ENCODE measurements around the gene RAB26. TPM values are rescaled to one million over a fixed set of nuclear protein-coding genes. Genes with fewer than 3 reads are reported as not detected.

RAB26 gene
- total and polyA plus RNA-seq, 2 donors from 2014 or later = 1.5 to 3.0 TPM

GRCh38 chr16:2178321-2179106 is 30.1 kb downstream of the RAB26 start:
- no peaks in the 10 kb centered on the region for H3K4me1 ChIP-seq (ENCODE audit: control insufficient read depth in 2 of 3, insufficient read depth in 2 of 3, low read depth in 1 of 3, low read length in 3 of 3)
- no peak overlapping the region for H3K9ac ChIP-seq (ENCODE audit: low read length in 3 of 3)
- peaks cover 0 to 14% (median 12%) of the 10 kb centered on the region in 3 donors for H3K36me3 ChIP-seq (ENCODE audit: control insufficient read depth in 2 of 3, insufficient read depth in 3 of 3, low read length in 3 of 3)
- no peak for TF ChIP-seq CTCF (IDR thresholded peaks at IDR 0.05; ENCODE audit: borderline replicate concordance, extremely low read depth, insufficient read depth)
- FAIRE-seq (no peak), DNase-seq (peak in 3 of 5 donors; percentile 56 to 75 (median 73))
- no peak overlapping the region for H3K27ac ChIP-seq (ENCODE audit: low read depth in 2 of 2, low read length in 2 of 2)
- intact Hi-C loops (cut with DNase I) = no loop called here
- no peaks in the 10 kb centered on the region for H3K27me3 ChIP-seq (ENCODE audit: control insufficient read depth, insufficient read depth, low read length)
- H3K4me3 ChIP-seq (ENCODE audit: low read length in 3 of 3) = no peak overlapping the region
- H3K9me3 ChIP-seq (ENCODE audit: control insufficient read depth in 2 of 3, insufficient read depth in 1 of 3, low read length in 3 of 3) = no peaks in the 10 kb centered on the region

DNA sequence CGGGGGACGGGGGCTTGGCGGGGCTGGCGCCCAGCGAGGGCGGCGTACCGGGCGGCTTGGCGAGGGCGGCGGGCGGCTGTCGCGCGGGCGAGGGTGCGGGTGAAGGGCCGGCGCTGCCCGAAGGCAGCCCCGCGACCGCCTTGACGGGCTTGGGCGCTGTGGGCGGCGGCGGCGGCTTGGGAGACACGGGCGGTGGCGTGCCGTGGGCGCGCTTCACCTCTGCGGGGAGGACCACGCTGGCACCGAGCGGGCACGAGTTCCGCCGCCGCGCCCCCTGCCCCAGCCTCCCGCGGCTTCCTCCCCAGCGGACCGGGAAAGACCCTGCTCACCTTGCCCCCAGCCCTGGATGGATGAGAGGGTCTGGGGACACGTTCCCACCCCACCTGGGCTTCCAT is 30.7 kb downstream of the RAB26 start:
- no peaks in the 10 kb centered on the region for H3K9me3 ChIP-seq (ENCODE audit: control insufficient read depth in 2 of 3, insufficient read depth in 1 of 3, low read length in 3 of 3)
- no peak overlapping the region for H3K27ac ChIP-seq (ENCODE audit: low read depth in 2 of 2, low read length in 2 of 2)
- intact Hi-C loops (cut with DNase I) = no loop called here
- no peaks in the 10 kb centered on the region for H3K27me3 ChIP-seq (ENCODE audit: control insufficient read depth, insufficient read depth, low read length)
- H3K36me3 ChIP-seq (ENCODE audit: control insufficient read depth in 2 of 3, insufficient read depth in 3 of 3, low read length in 3 of 3) = peaks cover 0 to 10% (median 9%) of the 10 kb centered on the region in 3 donors
- no peak for DNase-seq
- no peak overlapping the region for H3K9ac ChIP-seq (ENCODE audit: low read length in 3 of 3)
- no peak overlapping the region for H3K4me3 ChIP-seq (ENCODE audit: low read length in 3 of 3)
- TF ChIP-seq CTCF (IDR thresholded peaks at IDR 0.05; ENCODE audit: borderline replicate concordance, extremely low read depth, insufficient read depth) = no peak
- FAIRE-seq = no peak
- H3K4me1 ChIP-seq (ENCODE audit: control insufficient read depth in 2 of 3, insufficient read depth in 2 of 3, low read depth in 1 of 3, low read length in 3 of 3) = no peaks in the 10 kb centered on the region

- no peaks in the 10 kb centered on the region for H3K4me1 ChIP-seq (ENCODE audit: control insufficient read depth in 2 of 3, insufficient read depth in 2 of 3, low read depth in 1 of 3, low read length in 3 of 3)
- intact Hi-C loops (cut with DNase I) = no loop called here
- no peaks in the 10 kb centered on the region for H3K9me3 ChIP-seq (ENCODE audit: control insufficient read depth in 2 of 3, insufficient read depth in 1 of 3, low read length in 3 of 3)
- H3K27ac ChIP-seq (ENCODE audit: low read depth in 2 of 2, low read length in 2 of 2) = no peak overlapping the region
- TF ChIP-seq CTCF (IDR thresholded peaks at IDR 0.05; ENCODE audit: borderline replicate concordance, extremely low read depth, insufficient read depth) = no peak
- H3K27me3 ChIP-seq (ENCODE audit: control insufficient read depth, insufficient read depth, low read length) = no peaks in the 10 kb centered on the region
- FAIRE-seq (no peak), DNase-seq (no peak)
- H3K36me3 ChIP-seq (ENCODE audit: control insufficient read depth in 2 of 3, insufficient read depth in 3 of 3, low read length in 3 of 3) = peaks cover 0 to 7% (median 6%) of the 10 kb centered on the region in 3 donors
- H3K9ac ChIP-seq (ENCODE audit: low read length in 3 of 3) = no peak overlapping the region
- no peak overlapping the region for H3K4me3 ChIP-seq (ENCODE audit: low read length in 3 of 3)
Measured at GRCh38 chr16:2179576-2179975, 31.2 kb downstream of the RAB26 start.
